Testis (tissue), 3 donors: ENCODE measurements around the gene SGIP1. TPM values are rescaled to one million over a fixed set of nuclear protein-coding genes. Genes with fewer than 3 reads are reported as not detected.
A peak's percentile ranks its signal among the peaks of the same experiment; 100 is the strongest.

Experiments used
- DNase-seq: peaks from one replicate; pipeline ENCODE4 v3.0.0-alpha.2; 2019
- H3K27ac ChIP-seq, 2 donors: fragments of 200-600 bp; sonication (generic); one replicate each; pipeline ENCODE4 v1.5.1; 2019
- H3K27me3 ChIP-seq: fragments of 200-600 bp; sonication (generic); one replicate; pipeline ENCODE4 v1.5.1; 2019
- H3K36me3 ChIP-seq: fragments of 200-600 bp; sonication (generic); one replicate; pipeline ENCODE4 v1.5.1; 2017; ENCODE audit warnings: low read depth; ENCODE audit errors: missing control alignments
- H3K4me1 ChIP-seq: fragments of 200-600 bp; sonication (generic); one replicate; pipeline ENCODE4 v1.5.1; 2019
- H3K4me3 ChIP-seq, 2 donors: fragments of 200-600 bp; sonication (generic); one replicate each; pipeline ENCODE4 v1.5.1; 2017 to 2019
- H3K9me3 ChIP-seq: fragments of 200-600 bp; sonication (generic); one replicate; pipeline ENCODE4 v1.5.1; 2017
- CTCF ChIP-seq, 3 experiments: fragments of 450-650 bp in 2 of 3; fragments of 200-600 bp in 1 of 3; sonication (generic) in 1 of 3; IDR thresholded peaks; one replicate each; pipeline ENCODE4 v1.5.1; 2016 to 2019; ENCODE audit warnings: antibody characterized with exemption in 3 of 3, mild to moderate bottlenecking in 2 of 3, moderate library complexity in 1 of 3
- POLR2A ChIP-seq: fragments of 450-650 bp; IDR thresholded peaks from one replicate; pipeline ENCODE4 v1.6.1; 2017; ENCODE audit warnings: antibody characterized with exemption, mild to moderate bottlenecking, moderate library complexity
- WGBS, 2 donors: methylation state at CpG; one replicate each; pipeline ENCODE4 v1.1.5; 2018; 5-methylcytosine and 5-hydroxymethylcytosine counted together
- intact Hi-C: fragments of 100-400 bp; cut with DNase I; formaldehyde crosslinking; loops from one replicate; pipeline ENCODE4 v1.15.1; 2023; ENCODE audit warnings: low total_unique reads
- polyA plus RNA-seq: library from polyadenylated mRNA; stranded (reverse); fragments of 350-450 nt; fragmentation: Illumina TruSeq; extraction: RNeasy Lipid Tissue Mini Kit (QIAGEN cat#74804); gene quantifications from one replicate; pipeline ENCODE4 v1.2.3, GENCODE V29; 2014; ENCODE audit warnings: low read depth, low replicate concordance; ENCODE audit not compliant: insufficient read depth
- total RNA-seq, 2 donors: library from RNA; depleted of rRNA; stranded (reverse); fragments of >200 nt; gene quantifications; one replicate each; pipeline ENCODE4 v1.2.3, GENCODE V29; 2016

SGIP1 gene
- total and polyA plus RNA-seq, 3 donors from 2014 or later, result 11.7 to 67.9 (median 48.1) TPM

GRCh38 chr1:66671455-66671854 is 137.5 kb downstream of the SGIP1 start:
- DNase-seq, result no peak
- Histone ChIP-seq H3K4me3 (no peak overlapping the region), H3K27me3 (no peaks in the 10 kb centered on the region), H3K27ac (no peak overlapping the region), H3K36me3 (no peaks in the 10 kb centered on the region), H3K4me1 (no peaks in the 10 kb centered on the region), H3K9me3 (no peaks in the 10 kb centered on the region)
- TF ChIP-seq CTCF (IDR thresholded peaks at IDR 0.05) (no peak), POLR2A (no peak)
- WGBS, 2 donors, result 86 to 87% methylated on average over 1 of the region's 1 CpG
- intact Hi-C loops, result no loop called here

GRCh38 chr1:66676613-66677298 is 142.8 kb downstream of the SGIP1 start:
- WGBS, 2 donors, result 39 to 45% methylated on average over 3 of the region's 3 CpGs
- no peak for DNase-seq

GRCh38 chr1:66678146-66678545 is 144.2 kb downstream of the SGIP1 start:
- Histone ChIP-seq H3K9me3 (no peaks in the 10 kb centered on the region), H3K27ac (no peak overlapping the region), H3K27me3 (no peaks in the 10 kb centered on the region), H3K4me3 (no peak overlapping the region), H3K36me3 (no peaks in the 10 kb centered on the region), H3K4me1 (no peaks in the 10 kb centered on the region)
- TF ChIP-seq CTCF (IDR thresholded peaks at IDR 0.05) (no peak), POLR2A (no peak)
- DNase-seq, result no peak
- WGBS, 2 donors, result 71 to 75% methylated on average over 1 of the region's 1 CpG
- intact Hi-C loops, result no loop called here

More at GRCh38 chr1:66676613-66677298, 142.8 kb downstream of the SGIP1 start:
- no peak for TF ChIP-seq POLR2A
- no peak for TF ChIP-seq CTCF (IDR thresholded peaks at IDR 0.05)
- H3K27me3 ChIP-seq, result no peaks in the 10 kb centered on the region
- no peaks in the 10 kb centered on the region for H3K36me3 ChIP-seq
- H3K27ac ChIP-seq, result peak overlapping the region in 1 of 2 donors; percentile 55
- intact Hi-C loops, result no loop called here
- H3K9me3 ChIP-seq, result no peaks in the 10 kb centered on the region
- no peaks in the 10 kb centered on the region for H3K4me1 ChIP-seq
- H3K4me3 ChIP-seq, result no peak overlapping the region

GRCh38 chr1:66679140-66679539 is 145.2 kb downstream of the SGIP1 start:
- Histone ChIP-seq H3K4me1 (no peaks in the 10 kb centered on the region), H3K27me3 (no peaks in the 10 kb centered on the region), H3K4me3 (no peak overlapping the region), H3K36me3 (no peaks in the 10 kb centered on the region), H3K9me3 (no peaks in the 10 kb centered on the region), H3K27ac (no peak overlapping the region)
- no peak for DNase-seq
- TF ChIP-seq POLR2A (no peak), CTCF (IDR thresholded peaks at IDR 0.05) (no peak)
- 61 to 90% methylated on average over 5 of the region's 5 CpGs for WGBS, 2 donors
- intact Hi-C loops, result no loop called here

DNA sequence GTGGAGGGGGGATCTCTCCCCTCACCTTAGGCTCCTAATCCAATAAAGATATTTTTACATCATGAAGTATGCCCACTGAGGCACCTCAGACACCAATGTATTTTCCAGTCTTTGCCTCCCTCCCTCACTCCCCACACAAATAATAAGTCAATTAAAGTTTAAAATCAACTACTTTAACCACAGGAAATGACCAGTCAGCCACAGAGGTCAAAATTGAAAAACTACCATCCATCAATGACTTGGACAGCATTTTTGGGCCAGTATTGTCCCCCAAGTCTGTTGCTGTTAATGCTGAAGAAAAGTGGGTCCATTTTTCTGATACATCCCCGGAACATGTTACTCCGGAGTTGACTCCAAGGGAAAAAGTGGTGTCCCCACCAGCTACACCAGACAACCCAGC is 147.7 kb downstream of the SGIP1 start:
- Histone ChIP-seq H3K4me3 (no peak overlapping the region), H3K27me3 (no peaks in the 10 kb centered on the region), H3K9me3 (no peaks in the 10 kb centered on the region), H3K36me3 (no peaks in the 10 kb centered on the region), H3K27ac (no peak overlapping the region), H3K4me1 (no peaks in the 10 kb centered on the region)
- TF ChIP-seq CTCF (IDR thresholded peaks at IDR 0.05), result no peak
- TF ChIP-seq POLR2A, result no peak
- intact Hi-C loops, result no loop called here
- DNase-seq, result no peak
- WGBS, 2 donors, result 96 to 100% methylated on average over 2 of the region's 2 CpGs
